ENCODE results near the gene MISP.

MISP gene

GRCh38 chr19:798415-799075 lies 47.6 kb downstream of the MISP start:
- DNase-seq = no peak

- no peak for DNase-seq
Measured at GRCh38 chr19:799076-799881, 48.4 kb downstream of the MISP start.

GRCh38 chr19:800360-801029 lies 49.6 kb downstream of the MISP start:
- DNase-seq = no peak

GRCh38 chr19:801030-801860 lies 50.3 kb downstream of the MISP start:
- no peak for DNase-seq

- no peak for DNase-seq
Measured at GRCh38 chr19:801861-802497, 51.1 kb downstream of the MISP start.

- DNase-seq = no peak
Measured at GRCh38 chr19:802498-803098, 51.7 kb downstream of the MISP start.

- no peak for DNase-seq
Measured at GRCh38 chr19:803099-803561, 52.2 kb downstream of the MISP start.

GRCh38 chr19:803686-804418 lies 52.9 kb downstream of the MISP start:
- no peak for DNase-seq

- DNase-seq = no peak
Measured at GRCh38 chr19:804419-805165, 53.7 kb downstream of the MISP start.

- no peak for DNase-seq
Measured at GRCh38 chr19:805166-805551, 54.2 kb downstream of the MISP start.

- no peak for DNase-seq
Measured at GRCh38 chr19:805600-806550, 55.0 kb downstream of the MISP start.

GRCh38 chr19:806815-807421 lies 56.0 kb downstream of the MISP start:
- no peak for DNase-seq

GRCh38 chr19:807627-808422 lies 56.9 kb downstream of the MISP start:
- DNase-seq = no peak

- no peak for DNase-seq
Measured at GRCh38 chr19:808423-808775, 57.5 kb downstream of the MISP start.

- DNase-seq = no peak
Measured at GRCh38 chr19:810077-810855, 59.4 kb downstream of the MISP start.

GRCh38 chr19:810883-811489 lies 60.1 kb downstream of the MISP start:
- DNase-seq = no peak

Data from stimulated activated CD4-positive, alpha-beta T cell treated with anti-CD3 and anti-CD28 coated beads, Interleukin-15, amount 100 ng/mL, for 24 hours (primary cell).